ENCODE measurements around the gene YTHDC1.

- TF ChIP-seq, protein P1, sequence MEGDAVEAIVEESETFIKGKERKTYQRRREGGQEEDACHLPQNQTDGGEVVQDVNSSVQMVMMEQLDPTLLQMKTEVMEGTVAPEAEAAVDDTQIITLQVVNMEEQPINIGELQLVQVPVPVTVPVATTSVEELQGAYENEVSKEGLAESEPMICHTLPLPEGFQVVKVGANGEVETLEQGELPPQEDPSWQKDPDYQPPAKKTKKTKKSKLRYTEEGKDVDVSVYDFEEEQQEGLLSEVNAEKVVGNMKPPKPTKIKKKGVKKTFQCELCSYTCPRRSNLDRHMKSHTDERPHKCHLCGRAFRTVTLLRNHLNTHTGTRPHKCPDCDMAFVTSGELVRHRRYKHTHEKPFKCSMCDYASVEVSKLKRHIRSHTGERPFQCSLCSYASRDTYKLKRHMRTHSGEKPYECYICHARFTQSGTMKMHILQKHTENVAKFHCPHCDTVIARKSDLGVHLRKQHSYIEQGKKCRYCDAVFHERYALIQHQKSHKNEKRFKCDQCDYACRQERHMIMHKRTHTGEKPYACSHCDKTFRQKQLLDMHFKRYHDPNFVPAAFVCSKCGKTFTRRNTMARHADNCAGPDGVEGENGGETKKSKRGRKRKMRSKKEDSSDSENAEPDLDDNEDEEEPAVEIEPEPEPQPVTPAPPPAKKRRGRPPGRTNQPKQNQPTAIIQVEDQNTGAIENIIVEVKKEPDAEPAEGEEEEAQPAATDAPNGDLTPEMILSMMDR (IDR thresholded peaks at IDR 0.05), result no peak
- no peak for TF ChIP-seq POLR2AphosphoS5 (IDR thresholded peaks at IDR 0.05)
- TF ChIP-seq POLR2A (IDR thresholded peaks at IDR 0.05), result no peak
Measured at GRCh38 chr4:68319040-68319439, 30.9 kb downstream of the YTHDC1 start.

Data from breast epithelium (tissue), 3 donors.